Right cardiac atrium (tissue), 5 donors: ENCODE measurements around the gene FNDC10. TPM values are rescaled to one million over a fixed set of nuclear protein-coding genes. Genes with fewer than 3 reads are reported as not detected.

Source experiments
- ATAC-seq, 2 donors: fragments of 200-7000 bp; cut with Tn5 transposase; one replicate each; pipeline versions ENCODE4 v1.8.0 to v1.9.1; 2020; ENCODE audit warnings: moderate library complexity in 2 of 2, mild to moderate bottlenecking in 1 of 2
- DNase-seq, 3 donors: peaks; one replicate each; pipeline ENCODE4 v3.0.0-alpha.2; 2020
- H3K27ac ChIP-seq: one replicate; pipeline ENCODE4 v1.5.1; 2013; ENCODE audit warnings: mild to moderate bottlenecking, low read length, control low read depth, moderate library complexity
- H3K27me3 ChIP-seq: one replicate; pipeline ENCODE4 v1.6.1; 2013; ENCODE audit not compliant: control insufficient read depth, insufficient read depth
- H3K4me1 ChIP-seq: one replicate; pipeline ENCODE4 v1.6.1; 2013; ENCODE audit warnings: low read length; ENCODE audit not compliant: control insufficient read depth, insufficient read depth
- H3K4me3 ChIP-seq: one replicate; pipeline ENCODE4 v1.5.1; 2013; ENCODE audit warnings: low read length, control low read depth
- H3K9me3 ChIP-seq: one replicate; pipeline ENCODE4 v1.6.1; 2013; ENCODE audit warnings: low read length; ENCODE audit not compliant: control insufficient read depth
- WGBS: extraction: QIAGEN DNeasy Blood & Tissue Kit; methylation state at CpG from one replicate; pipeline ENCODE4 v1.1.7; 2013; 5-methylcytosine and 5-hydroxymethylcytosine counted together
- intact Hi-C, 4 donors: fragments of 100-400 bp; cut with DNase I; formaldehyde crosslinking; loops; one replicate each; pipeline versions ENCODE4 v1.11.0 to v1.14.0; 2022 to 2023
- polyA plus RNA-seq: library from polyadenylated mRNA; stranded (reverse); fragments of 200-250 nt; gene quantifications from one replicate; pipeline ENCODE4 v1.2.3, GENCODE V29; 2013
- total RNA-seq, 4 donors: library from RNA; stranded (reverse); fragmentation: NEBNext Ultra II Directional; extraction: Animal tissue kit (Norgen Biotek cat#: 25700); gene quantifications; one replicate each; pipeline ENCODE4 v1.2.1, GENCODE V29; 2021
- donor health status: healthy with polysubstance abuse.
- donor health status: DM: no; HTN: yes; CAD: no.
- donor health status: DM: no; HTN: no; CAD: no.
- donor health status: DM: no; HTN: yes; CAD: no; lungs with severe emphysema.
- donor health status: DM: yes; HTN: yes; CAD: no.

FNDC10 gene
- total and polyA plus RNA-seq, 5 donors, result 0.47 to 0.97 (median 0.68) TPM

- no peaks in the 10 kb centered on the region for H3K9me3 ChIP-seq
- DNase-seq, result peak in 1 of 3 donors; percentile 62
- ATAC-seq, result peak; percentile 12 to 17
- WGBS, result 56% methylated on average over 15 of the region's 15 CpGs
- H3K4me1 ChIP-seq, result peaks cover 3% of the 10 kb centered on the region
- no peak overlapping the region for H3K4me3 ChIP-seq
- intact Hi-C loops, result no loop called here
- H3K27ac ChIP-seq, result no peak overlapping the region
- H3K27me3 ChIP-seq, result no peaks in the 10 kb centered on the region
Observed at GRCh38 chr1:1550591-1551432, 49.1 kb downstream of the FNDC10 start.

GRCh38 chr1:1550087-1550486, 49.8 kb downstream of the FNDC10 start:
- Histone ChIP-seq H3K4me3 (no peak overlapping the region), H3K27me3 (no peaks in the 10 kb centered on the region), H3K9me3 (no peaks in the 10 kb centered on the region), H3K4me1 (peaks cover 3% of the 10 kb centered on the region), H3K27ac (no peak overlapping the region)
- no peak for ATAC-seq
- WGBS, result 75% methylated on average over 7 of the region's 7 CpGs
- intact Hi-C loops, result no loop called here
- DNase-seq, result no peak

GRCh38 chr1:1548591-1548990, 51.3 kb downstream of the FNDC10 start:
- H3K4me1 ChIP-seq, result peaks cover 3% of the 10 kb centered on the region
- peak in 1 of 3 donors; percentile 54 for DNase-seq
- H3K9me3 ChIP-seq, result no peaks in the 10 kb centered on the region
- intact Hi-C loops, result loop anchor here in 1 of 4 donors (2.0 kb wide), 1 partner anchor 22 kb away; no protein-coding TSS in a partner anchor
- no peaks in the 10 kb centered on the region for H3K27me3 ChIP-seq
- H3K4me3 ChIP-seq, result no peak overlapping the region
- no peak for ATAC-seq
- WGBS, result 74% methylated on average over 14 of the region's 14 CpGs
- no peak overlapping the region for H3K27ac ChIP-seq

Other genes with a start within 250 kb of the FNDC10 start
- gene MXRA8, start 241.6 kb downstream of the FNDC10 start, total RNA-seq, result 10 to 100 TPM; 21.9 to 38.8 (median 36.3) TPM
- gene MXRA8, start 241.6 kb downstream of the FNDC10 start, polyA plus RNA-seq, result 39.5 TPM
- 100 to 1,000 TPM; 175 to 210 (median 188) TPM for gene AURKAIP1, start 224.9 kb downstream of the FNDC10 start, total RNA-seq
- gene AURKAIP1, start 224.9 kb downstream of the FNDC10 start, polyA plus RNA-seq, result 331 TPM
- 10 to 100 TPM; 61.2 to 83.1 (median 67.2) TPM for gene CCNL2, start 200.8 kb downstream of the FNDC10 start, total RNA-seq
- 81.7 TPM for gene CCNL2, start 200.8 kb downstream of the FNDC10 start, polyA plus RNA-seq
- gene MRPL20, start 192.8 kb downstream of the FNDC10 start, total RNA-seq, result 100 to 1,000 TPM; 121 to 144 (median 132) TPM
- gene MRPL20, start 192.8 kb downstream of the FNDC10 start, polyA plus RNA-seq, result 190 TPM
- gene ANKRD65, start 178.9 kb downstream of the FNDC10 start, total RNA-seq, result 1 to 10 TPM; 1.6 to 3.6 (median 2.9) TPM
- gene ANKRD65, start 178.9 kb downstream of the FNDC10 start, polyA plus RNA-seq, result 4.5 TPM
- gene VWA1, start 164.4 kb downstream of the FNDC10 start, total RNA-seq, result 10 to 100 TPM; 25.0 to 38.6 (median 25.6) TPM
- gene VWA1, start 164.4 kb downstream of the FNDC10 start, polyA plus RNA-seq, result 17.3 TPM
- gene ATAD3C, start 150.4 kb downstream of the FNDC10 start, total RNA-seq, result 1 to 10 TPM; 1.3 to 3.4 (median 2.2) TPM
- gene ATAD3C, start 150.4 kb downstream of the FNDC10 start, polyA plus RNA-seq, result 0.52 TPM
- gene ATAD3B, start 128.4 kb downstream of the FNDC10 start, total RNA-seq, result 10 to 100 TPM in 1 of 4 donors, 1 to 10 TPM in 3; 5.6 to 11.4 (median 8.8) TPM
- gene ATAD3B, start 128.4 kb downstream of the FNDC10 start, polyA plus RNA-seq, result 8.3 TPM
- gene ATAD3A, start 88.0 kb downstream of the FNDC10 start, total RNA-seq, result 10 to 100 TPM; 13.6 to 20.1 (median 15.7) TPM
- 16.7 TPM for gene ATAD3A, start 88.0 kb downstream of the FNDC10 start, polyA plus RNA-seq
- 1 to 10 TPM; 7.3 to 9.3 (median 7.9) TPM for gene TMEM240, start 59.5 kb downstream of the FNDC10 start, total RNA-seq
- 10.4 TPM for gene TMEM240, start 59.5 kb downstream of the FNDC10 start, polyA plus RNA-seq
- 100 to 1,000 TPM; 112 to 115 (median 113) TPM for gene SSU72, start 25.3 kb downstream of the FNDC10 start, total RNA-seq
- 130 TPM for gene SSU72, start 25.3 kb downstream of the FNDC10 start, polyA plus RNA-seq
- gene MIB2, start 15.4 kb upstream of the FNDC10 start, total RNA-seq, result 10 to 100 TPM; 49.5 to 77.8 (median 65.5) TPM
- 52.5 TPM for gene MIB2, start 15.4 kb upstream of the FNDC10 start, polyA plus RNA-seq
- 10 to 100 TPM; 18.7 to 22.4 (median 19.9) TPM for gene MMP23B, start 32.0 kb upstream of the FNDC10 start, total RNA-seq
- 15.8 TPM for gene MMP23B, start 32.0 kb upstream of the FNDC10 start, polyA plus RNA-seq
- 10 to 100 TPM; 18.8 to 20.6 (median 19.7) TPM for gene CDK11B, start 58.9 kb upstream of the FNDC10 start, total RNA-seq
- 27.0 TPM for gene CDK11B, start 58.9 kb upstream of the FNDC10 start, polyA plus RNA-seq
- 10 to 100 TPM; 16.9 to 29.5 (median 26.2) TPM for gene SLC35E2B, start 92.7 kb upstream of the FNDC10 start, total RNA-seq
- 14.3 TPM for gene SLC35E2B, start 92.7 kb upstream of the FNDC10 start, polyA plus RNA-seq
- gene CDK11A, start 124.2 kb upstream of the FNDC10 start, total RNA-seq, result 10 to 100 TPM; 16.9 to 25.4 (median 21.8) TPM
- 21.6 TPM for gene CDK11A, start 124.2 kb upstream of the FNDC10 start, polyA plus RNA-seq
- gene NADK, start 178.3 kb upstream of the FNDC10 start, total RNA-seq, result 10 to 100 TPM; 31.8 to 42.8 (median 38.2) TPM
- gene NADK, start 178.3 kb upstream of the FNDC10 start, polyA plus RNA-seq, result 25.5 TPM